ENCODE measurements around the gene ASB13.
"Not testable (repeated sequence)": the region's sequence is repeated elsewhere in the genome, so short reads cannot be mapped to it uniquely, and the experiment has no call there.

Gene ASB13

GRCh38 chr10:5599613-5600520, 66.5 kb downstream of the ASB13 start:
- no peak overlapping the region for H3K27ac ChIP-seq (ENCODE audit: low read length)
- no peaks in the 10 kb centered on the region for H3K9me3 ChIP-seq (ENCODE audit: control insufficient read depth in 1 of 2, low read length in 2 of 2)
- no peak overlapping the region for H3K4me3 ChIP-seq (ENCODE audit: low read depth in 1 of 2, low read length in 2 of 2)
- no peaks in the 10 kb centered on the region for H3K27me3 ChIP-seq (ENCODE audit: low read depth, low read length)
- no peaks in the 10 kb centered on the region for H3K36me3 ChIP-seq (ENCODE audit: control insufficient read depth in 1 of 2, insufficient read depth in 2 of 2, low read length in 2 of 2)
- no peaks in the 10 kb centered on the region for H3K4me1 ChIP-seq (ENCODE audit: control insufficient read depth in 1 of 2, insufficient read depth in 2 of 2, low read length in 2 of 2)

GRCh38 chr10:5598085-5598690, 68.2 kb downstream of the ASB13 start:
- no peak overlapping the region for H3K4me3 ChIP-seq (ENCODE audit: low read depth in 1 of 2, low read length in 2 of 2)
- no peak overlapping the region for H3K27ac ChIP-seq (ENCODE audit: low read length)
- H3K4me1 ChIP-seq (ENCODE audit: control insufficient read depth in 1 of 2, insufficient read depth in 2 of 2, low read length in 2 of 2): no peaks in the 10 kb centered on the region
- H3K27me3 ChIP-seq (ENCODE audit: low read depth, low read length): no peaks in the 10 kb centered on the region
- no peaks in the 10 kb centered on the region for H3K9me3 ChIP-seq (ENCODE audit: control insufficient read depth in 1 of 2, low read length in 2 of 2)
- H3K36me3 ChIP-seq (ENCODE audit: control insufficient read depth in 1 of 2, insufficient read depth in 2 of 2, low read length in 2 of 2): no peaks in the 10 kb centered on the region

GRCh38 chr10:5596611-5597341, 69.6 kb downstream of the ASB13 start:
- no peaks in the 10 kb centered on the region for H3K27me3 ChIP-seq (ENCODE audit: low read depth, low read length)
- H3K36me3 ChIP-seq (ENCODE audit: control insufficient read depth in 1 of 2, insufficient read depth in 2 of 2, low read length in 2 of 2): no peaks in the 10 kb centered on the region
- H3K9me3 ChIP-seq (ENCODE audit: control insufficient read depth in 1 of 2, low read length in 2 of 2): no peaks in the 10 kb centered on the region
- no peak overlapping the region for H3K27ac ChIP-seq (ENCODE audit: low read length)
- no peak overlapping the region for H3K4me3 ChIP-seq (ENCODE audit: low read depth in 1 of 2, low read length in 2 of 2)
- peaks cover 0 to 5% of the 10 kb centered on the region in 2 donors for H3K4me1 ChIP-seq (ENCODE audit: control insufficient read depth in 1 of 2, insufficient read depth in 2 of 2, low read length in 2 of 2)

- no peaks in the 10 kb centered on the region for H3K36me3 ChIP-seq (ENCODE audit: control insufficient read depth in 1 of 2, insufficient read depth in 2 of 2, low read length in 2 of 2)
- no peak overlapping the region for H3K27ac ChIP-seq (ENCODE audit: low read length)
- no peaks in the 10 kb centered on the region for H3K9me3 ChIP-seq (ENCODE audit: control insufficient read depth in 1 of 2, low read length in 2 of 2)
These were observed 70.4 kb downstream of the ASB13 start for GRCh38 chr10:5595994-5596471.

GRCh38 chr10:5595591-5595990, 70.8 kb downstream of the ASB13 start:
- no peaks in the 10 kb centered on the region for H3K36me3 ChIP-seq (ENCODE audit: control insufficient read depth in 1 of 2, insufficient read depth in 2 of 2, low read length in 2 of 2)
- H3K4me1 ChIP-seq (ENCODE audit: control insufficient read depth in 1 of 2, insufficient read depth in 2 of 2, low read length in 2 of 2): peaks cover 0 to 5% of the 10 kb centered on the region in 2 donors
- no peak overlapping the region for H3K4me3 ChIP-seq (ENCODE audit: low read depth in 1 of 2, low read length in 2 of 2)
- H3K9me3 ChIP-seq (ENCODE audit: control insufficient read depth in 1 of 2, low read length in 2 of 2): no peaks in the 10 kb centered on the region
- H3K27me3 ChIP-seq (ENCODE audit: low read depth, low read length): no peaks in the 10 kb centered on the region
- no peak overlapping the region for H3K27ac ChIP-seq (ENCODE audit: low read length)

More at GRCh38 chr10:5595994-5596471, 70.4 kb downstream of the ASB13 start:
- Histone ChIP-seq H3K27me3 (ENCODE audit: low read depth, low read length) (no peaks in the 10 kb centered on the region), H3K4me1 (ENCODE audit: control insufficient read depth in 1 of 2, insufficient read depth in 2 of 2, low read length in 2 of 2) (peaks cover 0 to 5% of the 10 kb centered on the region in 2 donors), H3K4me3 (ENCODE audit: low read depth in 1 of 2, low read length in 2 of 2) (no peak overlapping the region)

- Histone ChIP-seq H3K27me3 (ENCODE audit: low read depth, low read length) (no peaks in the 10 kb centered on the region), H3K27ac (ENCODE audit: low read length) (no peak overlapping the region), H3K9me3 (ENCODE audit: control insufficient read depth in 1 of 2, low read length in 2 of 2) (no peaks in the 10 kb centered on the region), H3K36me3 (ENCODE audit: control insufficient read depth in 1 of 2, insufficient read depth in 2 of 2, low read length in 2 of 2) (no peaks in the 10 kb centered on the region), H3K4me3 (ENCODE audit: low read depth in 1 of 2, low read length in 2 of 2) (no peak overlapping the region), H3K4me1 (ENCODE audit: control insufficient read depth in 1 of 2, insufficient read depth in 2 of 2, low read length in 2 of 2) (peaks cover 0 to 5% of the 10 kb centered on the region in 2 donors)
These were observed 71.3 kb downstream of the ASB13 start for GRCh38 chr10:5595095-5595494.

GRCh38 chr10:5594271-5595049, 71.9 kb downstream of the ASB13 start:
- Histone ChIP-seq H3K9me3 (ENCODE audit: control insufficient read depth in 1 of 2, low read length in 2 of 2) (no peaks in the 10 kb centered on the region), H3K36me3 (ENCODE audit: control insufficient read depth in 1 of 2, insufficient read depth in 2 of 2, low read length in 2 of 2) (no peaks in the 10 kb centered on the region), H3K27me3 (ENCODE audit: low read depth, low read length) (no peaks in the 10 kb centered on the region), H3K4me3 (ENCODE audit: low read depth in 1 of 2, low read length in 2 of 2) (no peak overlapping the region), H3K4me1 (ENCODE audit: control insufficient read depth in 1 of 2, insufficient read depth in 2 of 2, low read length in 2 of 2) (peaks cover 0 to 5% of the 10 kb centered on the region in 2 donors), H3K27ac (ENCODE audit: low read length) (no peak overlapping the region)

- not testable (repeated sequence) for H3K4me3 ChIP-seq (ENCODE audit: low read depth in 1 of 2, low read length in 2 of 2); H3K9me3 ChIP-seq (ENCODE audit: control insufficient read depth in 1 of 2, low read length in 2 of 2); H3K27me3 ChIP-seq (ENCODE audit: low read depth, low read length); H3K27ac ChIP-seq (ENCODE audit: low read length); H3K4me1 ChIP-seq (ENCODE audit: control insufficient read depth in 1 of 2, insufficient read depth in 2 of 2, low read length in 2 of 2); H3K36me3 ChIP-seq (ENCODE audit: control insufficient read depth in 1 of 2, insufficient read depth in 2 of 2, low read length in 2 of 2)
These were observed 73.0 kb downstream of the ASB13 start for GRCh38 chr10:5593347-5593746.

- Histone ChIP-seq H3K9me3 (ENCODE audit: control insufficient read depth in 1 of 2, low read length in 2 of 2) (no peaks in the 10 kb centered on the region), H3K36me3 (ENCODE audit: control insufficient read depth in 1 of 2, insufficient read depth in 2 of 2, low read length in 2 of 2) (no peaks in the 10 kb centered on the region), H3K27me3 (ENCODE audit: low read depth, low read length) (no peaks in the 10 kb centered on the region), H3K4me1 (ENCODE audit: control insufficient read depth in 1 of 2, insufficient read depth in 2 of 2, low read length in 2 of 2) (peaks cover 0 to 14% of the 10 kb centered on the region in 2 donors), H3K27ac (ENCODE audit: low read length) (no peak overlapping the region), H3K4me3 (ENCODE audit: low read depth in 1 of 2, low read length in 2 of 2) (no peak overlapping the region)
These were observed 74.3 kb downstream of the ASB13 start for GRCh38 chr10:5592070-5592469.

GRCh38 chr10:5591336-5591824, 75.0 kb downstream of the ASB13 start:
- Histone ChIP-seq H3K4me3 (ENCODE audit: low read depth in 1 of 2, low read length in 2 of 2) (no peak overlapping the region), H3K36me3 (ENCODE audit: control insufficient read depth in 1 of 2, insufficient read depth in 2 of 2, low read length in 2 of 2) (no peaks in the 10 kb centered on the region), H3K4me1 (ENCODE audit: control insufficient read depth in 1 of 2, insufficient read depth in 2 of 2, low read length in 2 of 2) (peaks cover 0 to 17% of the 10 kb centered on the region in 2 donors), H3K9me3 (ENCODE audit: control insufficient read depth in 1 of 2, low read length in 2 of 2) (no peaks in the 10 kb centered on the region), H3K27ac (ENCODE audit: low read length) (no peak overlapping the region), H3K27me3 (ENCODE audit: low read depth, low read length) (no peaks in the 10 kb centered on the region)

Measured in muscle layer of duodenum (tissue), 2 donors.